SKM-1 (cell line): ENCODE measurements around the gene CHGA.

Experiments used
- DNase-seq: peaks from one replicate; lab custom pipeline; 2025; ENCODE audit not compliant: unreplicated experiment; lab: John Stamatoyannopoulos, UW

The CHGA gene, protein sequence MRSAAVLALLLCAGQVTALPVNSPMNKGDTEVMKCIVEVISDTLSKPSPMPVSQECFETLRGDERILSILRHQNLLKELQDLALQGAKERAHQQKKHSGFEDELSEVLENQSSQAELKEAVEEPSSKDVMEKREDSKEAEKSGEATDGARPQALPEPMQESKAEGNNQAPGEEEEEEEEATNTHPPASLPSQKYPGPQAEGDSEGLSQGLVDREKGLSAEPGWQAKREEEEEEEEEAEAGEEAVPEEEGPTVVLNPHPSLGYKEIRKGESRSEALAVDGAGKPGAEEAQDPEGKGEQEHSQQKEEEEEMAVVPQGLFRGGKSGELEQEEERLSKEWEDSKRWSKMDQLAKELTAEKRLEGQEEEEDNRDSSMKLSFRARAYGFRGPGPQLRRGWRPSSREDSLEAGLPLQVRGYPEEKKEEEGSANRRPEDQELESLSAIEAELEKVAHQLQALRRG

GRCh38 chr14:92922883-92923743 is at the start of gene CHGA:
Gene CHGA (plus strand): TSS chr14:92923150. CDS start chr14:92923360, 210 bp downstream.
- no peak for DNase-seq

DNA sequence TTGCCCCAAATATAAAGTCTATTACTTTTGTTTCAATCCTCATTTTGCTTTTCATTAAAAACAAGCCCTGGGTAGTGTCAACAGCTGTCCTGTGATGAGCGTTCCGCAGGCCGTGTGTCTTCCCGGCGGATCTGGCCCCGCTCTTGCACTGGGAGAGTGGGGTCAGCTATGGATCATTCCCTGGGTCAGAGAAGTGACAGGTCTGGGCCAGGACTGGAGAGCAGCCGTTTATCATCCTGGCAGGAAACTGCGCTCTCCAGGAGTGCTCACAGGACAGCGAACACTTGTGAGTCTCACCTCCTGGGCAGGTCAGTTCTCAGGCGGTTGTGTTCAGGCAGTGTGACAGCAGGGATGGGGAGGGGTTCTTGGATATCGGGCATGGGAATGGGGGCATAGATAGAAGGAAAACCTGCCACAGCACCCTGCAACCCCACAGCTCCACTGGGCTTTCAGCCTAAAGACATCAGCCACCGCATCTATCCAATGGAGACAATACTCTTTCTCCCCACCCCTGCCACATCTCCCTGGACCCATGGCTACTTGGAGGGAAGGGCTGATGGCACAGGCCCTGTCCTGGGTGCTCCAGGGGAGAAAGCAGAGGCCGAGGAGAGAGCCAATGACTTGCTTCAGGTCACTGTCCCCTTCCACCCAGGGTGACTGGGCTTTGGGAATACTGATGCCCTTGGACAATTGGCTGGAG is 47.8 kb upstream of the CHGA start:
- DNase-seq: no peak

DNA sequence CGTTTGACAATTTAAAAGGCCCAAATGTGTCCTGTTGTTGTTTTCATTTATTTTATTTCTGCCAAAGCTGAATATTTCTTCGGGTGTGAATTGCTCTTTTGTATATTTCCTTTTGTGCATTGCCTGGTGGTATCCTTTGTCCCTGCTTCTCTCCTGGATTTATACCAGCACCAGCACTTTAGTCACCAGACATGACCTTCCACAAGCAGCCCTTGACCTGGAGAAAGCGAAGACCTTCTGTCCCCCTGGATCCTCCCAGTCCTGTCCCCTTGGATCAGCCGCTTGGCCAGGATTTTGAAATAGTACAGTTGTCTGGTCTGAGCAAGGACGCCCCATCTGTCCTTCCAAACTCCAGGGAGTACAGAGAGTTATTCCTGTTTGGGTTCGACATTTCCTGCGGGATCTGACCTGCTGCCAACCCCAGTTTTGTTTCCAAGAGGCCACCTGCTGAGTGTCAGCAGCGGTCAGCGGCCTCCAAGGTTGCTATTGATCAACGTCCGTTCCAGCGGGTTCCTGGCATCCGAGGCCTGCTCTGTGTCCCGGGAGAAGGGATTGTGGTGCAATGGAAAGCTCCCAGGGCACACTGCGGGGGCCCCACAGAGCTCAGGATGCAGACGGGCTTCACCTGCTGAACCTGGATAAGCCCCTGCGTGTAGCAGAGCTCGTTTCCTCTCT is 45.1 kb upstream of the CHGA start:
- no peak for DNase-seq

DNA sequence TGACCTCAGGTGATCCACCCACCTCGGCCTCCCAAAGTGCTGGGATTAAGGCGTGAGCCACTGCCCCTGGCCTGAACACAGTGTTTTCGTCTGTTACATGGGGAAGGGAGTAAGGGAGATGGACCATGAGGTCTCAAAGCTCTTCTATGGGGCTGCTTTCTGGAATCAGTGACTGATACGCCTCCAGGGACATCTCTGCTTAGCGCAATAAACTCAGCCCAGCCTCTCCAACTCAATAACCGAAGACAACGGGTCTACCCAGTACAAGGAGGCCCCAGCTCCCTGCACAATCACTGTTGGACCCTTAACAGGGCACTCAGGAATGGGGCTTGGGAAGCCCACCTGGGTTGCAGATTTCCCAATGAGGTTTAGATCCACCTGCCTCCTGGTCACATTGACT is 42.6 kb upstream of the CHGA start:
- no peak for DNase-seq

DNA sequence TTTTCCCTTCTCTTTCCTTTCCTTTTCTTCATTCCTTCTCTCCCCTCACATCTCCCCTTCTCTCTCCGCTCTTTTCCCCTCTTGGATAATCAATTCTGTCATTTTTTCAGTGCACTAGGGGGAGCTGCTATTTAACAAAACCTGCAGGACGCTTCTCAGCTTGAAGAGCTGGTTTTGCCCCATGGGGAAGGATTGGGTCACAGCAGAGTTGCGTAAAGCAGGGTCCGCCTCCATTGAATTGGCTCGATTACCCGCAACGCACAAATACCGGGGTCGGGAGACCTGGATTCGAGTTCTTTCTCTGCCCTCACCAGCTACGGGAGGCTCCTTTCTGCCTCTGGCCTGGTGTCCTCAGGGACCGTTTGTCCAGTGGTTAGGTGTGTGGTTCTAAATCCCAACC is 42.1 kb upstream of the CHGA start:
- no peak for DNase-seq

- DNase-seq: no peak
Observed at GRCh38 chr14:92883066-92883465, 39.9 kb upstream of the CHGA start.

DNA sequence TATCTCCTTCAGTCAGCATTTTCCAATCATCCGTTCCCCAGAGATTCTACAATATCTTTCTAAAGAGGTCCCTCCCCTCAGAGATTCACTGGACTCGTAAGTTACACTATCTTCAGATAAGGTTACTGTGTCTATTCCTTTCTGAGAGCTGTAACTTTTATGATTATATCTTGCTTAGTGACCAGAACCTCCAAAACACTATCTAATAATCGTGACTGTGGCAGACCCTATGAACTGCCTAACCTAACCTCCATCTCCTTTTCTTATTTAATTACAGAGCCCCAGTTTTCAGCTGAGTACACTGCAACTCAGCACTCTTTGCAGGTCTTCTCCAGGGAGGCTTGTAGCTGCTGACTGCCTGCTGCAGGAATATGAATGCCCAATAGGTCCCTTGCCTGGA is 38.5 kb upstream of the CHGA start:
- no peak for DNase-seq

DNA sequence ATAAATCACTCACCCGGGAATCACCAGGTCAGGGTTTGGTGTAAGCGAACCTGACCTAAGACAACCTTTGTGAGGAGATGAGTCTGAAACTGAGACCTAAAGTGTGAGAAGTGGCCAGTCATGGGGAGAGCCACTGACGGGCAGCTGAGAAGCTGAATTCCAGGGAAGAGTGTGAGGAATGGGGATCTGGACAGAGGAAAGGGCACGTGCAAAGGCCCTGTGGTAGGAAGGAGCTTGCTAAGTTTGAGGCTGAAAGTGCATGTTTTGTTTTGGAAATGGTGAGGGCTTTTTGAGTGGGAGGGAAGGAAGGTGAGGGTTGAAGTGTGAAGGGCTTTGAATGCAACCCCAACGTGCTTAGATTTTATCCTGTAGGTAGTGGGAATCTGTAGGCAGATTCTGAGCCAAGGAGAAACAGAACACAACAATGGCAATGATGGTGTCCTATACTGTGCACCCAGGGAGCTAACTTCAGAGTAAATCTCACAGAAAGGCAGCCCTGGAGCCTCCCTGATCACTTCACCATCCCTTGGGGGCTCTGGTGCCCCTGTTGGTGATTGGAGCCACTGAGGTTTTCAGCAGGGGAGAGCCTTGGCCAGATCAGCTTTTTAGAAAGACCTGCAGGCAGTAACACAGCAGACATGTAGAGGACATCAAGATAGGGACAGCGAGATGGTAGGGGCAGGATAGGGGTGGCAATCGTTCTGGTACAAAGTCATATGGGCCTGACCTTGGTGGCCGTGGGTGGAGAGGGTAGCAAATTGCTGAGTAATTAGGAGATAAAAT is 37.5 kb upstream of the CHGA start:
- DNase-seq: no peak

- no peak for DNase-seq
Observed at GRCh38 chr14:92886337-92886736, 36.6 kb upstream of the CHGA start.

- no peak for DNase-seq
Observed at GRCh38 chr14:92887157-92887556, 35.8 kb upstream of the CHGA start.

DNA sequence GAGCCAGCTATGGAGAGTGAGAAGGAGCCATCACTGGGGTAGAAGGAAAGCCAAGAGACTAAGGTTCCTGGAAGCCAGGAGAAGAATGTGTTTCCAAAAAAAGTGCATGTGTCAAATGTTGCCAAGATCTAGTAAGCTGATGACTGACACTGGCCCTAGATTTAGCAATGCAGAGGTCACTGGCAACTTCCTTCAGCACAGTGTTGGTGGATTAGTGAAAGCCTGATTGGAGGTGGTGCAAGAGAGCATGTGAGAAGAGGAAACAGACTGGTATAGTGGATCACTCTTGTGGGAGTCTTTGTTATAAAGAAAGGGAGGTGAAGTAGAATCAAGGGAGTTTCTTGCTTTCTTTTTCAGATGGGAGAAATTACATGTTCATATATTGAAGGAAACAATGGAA is 34.1 kb upstream of the CHGA start:
- no peak for DNase-seq

GRCh38 chr14:92890830-92891588 is 31.9 kb upstream of the CHGA start:
- DNase-seq: no peak

DNA sequence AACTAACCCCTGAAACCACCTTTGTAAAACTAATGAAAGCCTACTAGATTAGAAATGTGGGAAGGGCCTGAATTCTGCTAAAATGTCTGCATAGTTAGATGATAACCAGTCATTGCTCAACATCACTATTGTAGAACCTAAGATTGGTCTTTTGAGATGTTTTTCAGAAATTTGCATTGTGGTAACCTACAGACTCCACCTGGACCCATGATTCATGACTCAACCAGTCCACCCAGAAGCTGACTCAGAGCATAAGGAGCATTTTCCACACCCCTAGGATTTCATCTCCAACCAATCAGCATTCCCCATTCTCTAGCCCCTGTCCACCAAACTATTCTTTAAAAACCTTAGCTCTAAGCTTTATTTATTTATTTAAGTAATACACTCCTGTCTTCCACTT is 30.4 kb upstream of the CHGA start:
- DNase-seq: no peak

DNA sequence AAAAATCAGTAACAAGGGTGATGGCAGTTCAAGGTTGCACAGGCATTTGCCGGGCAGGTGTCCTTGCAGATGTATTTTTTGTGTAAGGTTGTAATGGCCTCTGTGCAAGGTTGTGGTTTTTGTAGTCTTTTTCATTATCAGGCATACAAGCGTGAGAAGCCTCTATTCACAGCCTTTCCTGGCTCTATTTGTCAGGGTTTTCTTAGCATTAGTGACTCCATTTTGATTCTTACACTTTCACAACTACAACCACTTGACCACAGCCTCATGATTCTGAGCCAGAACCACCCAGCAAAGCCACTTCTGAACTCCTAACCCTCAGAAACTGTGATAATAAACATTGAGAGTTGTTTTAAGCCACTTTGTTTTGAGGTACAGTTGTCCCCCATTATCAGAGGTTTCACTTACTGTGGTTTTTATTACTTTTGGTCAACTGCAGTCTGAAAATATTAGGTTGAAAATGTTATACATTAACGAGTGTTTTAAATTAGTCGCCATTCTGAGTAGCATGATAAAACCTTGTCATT is 27.5 kb upstream of the CHGA start:
- DNase-seq: no peak

GRCh38 chr14:92897922-92898565 is 24.9 kb upstream of the CHGA start:
- no peak for DNase-seq

DNA sequence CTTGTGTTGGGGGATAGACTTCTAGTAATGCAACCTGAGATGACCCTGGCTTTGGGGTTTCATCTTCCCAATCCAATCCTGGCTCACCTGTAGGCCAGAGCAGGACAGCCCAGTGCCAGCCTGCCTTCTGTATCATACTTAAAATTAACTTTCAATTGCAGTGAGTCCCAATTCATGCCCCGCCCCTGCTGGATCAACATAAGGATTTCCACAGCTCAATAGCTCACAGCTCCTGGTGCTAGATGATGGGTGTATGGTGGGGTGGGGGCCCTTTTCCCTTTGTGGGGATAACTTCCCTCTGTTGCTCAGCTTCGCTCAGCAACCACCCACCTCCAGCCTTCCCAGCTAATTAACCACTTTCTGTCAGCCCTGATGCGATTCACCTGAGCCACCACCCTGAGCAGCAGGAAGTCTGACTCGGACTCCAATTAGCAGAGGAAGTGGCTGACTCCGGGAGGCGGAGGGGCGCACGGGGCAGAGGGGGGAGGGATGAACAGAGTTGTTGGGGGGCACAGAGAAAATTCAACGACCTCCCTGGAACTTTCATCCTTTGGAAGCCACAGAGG is 24.3 kb upstream of the CHGA start:
- DNase-seq: no peak

- DNase-seq: no peak
Observed at GRCh38 chr14:92900660-92901059, 22.3 kb upstream of the CHGA start.

DNA sequence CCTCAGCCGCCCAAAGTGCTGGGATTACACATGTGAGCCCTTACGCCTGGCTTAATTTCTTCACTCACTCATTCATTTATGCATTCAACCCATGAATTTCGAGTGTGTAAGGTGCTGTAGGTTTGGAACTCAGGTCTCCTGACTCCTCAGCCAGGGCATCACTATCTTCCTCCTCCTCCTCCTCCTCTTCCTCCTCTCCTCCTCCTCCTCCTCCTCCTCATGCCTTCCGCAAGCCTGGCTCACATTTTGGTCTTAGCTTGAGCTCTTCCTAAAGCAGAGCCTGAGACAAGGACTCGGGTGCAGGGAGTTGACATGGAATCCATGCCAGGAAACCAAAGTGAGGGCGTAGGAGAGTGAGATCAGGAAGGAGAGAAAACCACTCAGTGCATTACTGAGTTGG is 20.8 kb upstream of the CHGA start:
- DNase-seq: no peak
